Measurements from ENCODE around the gene ITSN2. TPM values are rescaled to one million over a fixed set of nuclear protein-coding genes. Genes with fewer than 3 reads are reported as not detected.

ITSN2 gene
- total and polyA plus RNA-seq, 2 of the 8 experiments (the other 6 are each of a cell fraction or from before 2014, with no cell fraction given): 9.3 to 17.0 TPM

DNA sequence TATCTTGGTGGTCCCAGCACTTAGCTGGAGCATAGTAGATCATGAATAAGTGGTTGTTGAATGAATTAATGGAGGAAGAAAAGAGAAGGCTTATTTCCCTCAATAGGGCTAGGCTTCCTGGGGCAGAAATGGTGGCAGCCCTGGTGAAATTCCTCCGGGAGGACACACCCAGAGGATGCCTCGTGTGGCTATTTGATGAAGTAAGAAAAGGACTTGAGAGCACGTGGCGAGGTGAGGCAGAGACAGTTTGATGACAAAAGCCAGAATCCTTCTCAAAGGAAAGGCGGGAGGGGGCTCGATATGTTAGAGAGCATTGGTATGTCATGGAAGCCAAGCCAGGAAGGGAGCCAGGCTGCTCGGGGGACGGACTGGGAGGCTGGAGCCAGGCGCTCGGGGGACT lies 170.8 kb downstream of the ITSN2 start (continued):
- TF ChIP-seq, protein P1, sequence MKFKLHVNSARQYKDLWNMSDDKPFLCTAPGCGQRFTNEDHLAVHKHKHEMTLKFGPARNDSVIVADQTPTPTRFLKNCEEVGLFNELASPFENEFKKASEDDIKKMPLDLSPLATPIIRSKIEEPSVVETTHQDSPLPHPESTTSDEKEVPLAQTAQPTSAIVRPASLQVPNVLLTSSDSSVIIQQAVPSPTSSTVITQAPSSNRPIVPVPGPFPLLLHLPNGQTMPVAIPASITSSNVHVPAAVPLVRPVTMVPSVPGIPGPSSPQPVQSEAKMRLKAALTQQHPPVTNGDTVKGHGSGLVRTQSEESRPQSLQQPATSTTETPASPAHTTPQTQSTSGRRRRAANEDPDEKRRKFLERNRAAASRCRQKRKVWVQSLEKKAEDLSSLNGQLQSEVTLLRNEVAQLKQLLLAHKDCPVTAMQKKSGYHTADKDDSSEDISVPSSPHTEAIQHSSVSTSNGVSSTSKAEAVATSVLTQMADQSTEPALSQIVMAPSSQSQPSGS (IDR thresholded peaks at IDR 0.05; ENCODE audit: low read length): no peak
- no peak for TF ChIP-seq BRCA1 (IDR thresholded peaks at IDR 0.05; ENCODE audit: low read depth, low read length)
- TF ChIP-seq JUN (IDR thresholded peaks at IDR 0.05; ENCODE audit: low read depth, low read length): no peak
- TF ChIP-seq JUND (IDR thresholded peaks at IDR 0.05; ENCODE audit: low read length): no peak
- no peak for TF ChIP-seq ZNF274 (IDR thresholded peaks at IDR 0.05; ENCODE audit: borderline replicate concordance, extremely low read depth, low read length)
- TF ChIP-seq EGR1 (IDR thresholded peaks at IDR 0.05; ENCODE audit: borderline replicate concordance, low read depth, low read length): no peak
- no peak for TF ChIP-seq EP300 (IDR thresholded peaks at IDR 0.05; ENCODE audit: borderline replicate concordance in 1 of 2, low read depth in 2 of 2, low read length in 2 of 2)
- TF ChIP-seq TCF12 (IDR thresholded peaks at IDR 0.05; ENCODE audit: low read depth, low read length): no peak
- TF ChIP-seq NRF1 (IDR thresholded peaks at IDR 0.05; ENCODE audit: low read depth, low read length): no peak

Measured in H1 (cell line).